NT2/D1 (cell line): ENCODE data around the gene ZNF474.
A peak's percentile ranks its signal among the peaks of the same experiment; 100 is the strongest.

Experiments
- DNase-seq: peaks from one replicate; pipeline ENCODE4 v3.0.0-alpha.2; 2011; ENCODE audit warnings: low read depth, low spot score
- H3K27me3 ChIP-seq: 2 replicates; pipeline ENCODE4 v1.6.0; 2011; ENCODE audit warnings: mild to moderate bottlenecking; ENCODE audit not compliant: insufficient read length, insufficient read depth
- H3K36me3 ChIP-seq: 2 replicates; pipeline ENCODE4 v1.6.1; 2011; ENCODE audit warnings: mild to moderate bottlenecking, low read length, mixed read lengths; ENCODE audit not compliant: insufficient read depth, insufficient read length
- H3K4me1 ChIP-seq: 2 replicates; pipeline ENCODE4 v1.5.1; 2011; ENCODE audit not compliant: insufficient read depth, insufficient read length
- H3K4me3 ChIP-seq: 2 replicates; pipeline ENCODE4 v1.5.1; 2011; ENCODE audit warnings: low read depth; ENCODE audit not compliant: insufficient read length
- H3K9ac ChIP-seq: 2 replicates; pipeline ENCODE4 v1.6.0; 2011; ENCODE audit warnings: low read depth; ENCODE audit not compliant: insufficient read length
- H3K9me3 ChIP-seq: 2 replicates; pipeline ENCODE4 v1.5.1; 2011; ENCODE audit warnings: mild to moderate bottlenecking, low read length; ENCODE audit not compliant: insufficient read depth
- SUZ12 ChIP-seq: IDR thresholded peaks from 2 replicates; pipeline ENCODE4 v1.6.1; 2011; ENCODE audit not compliant: insufficient read length, insufficient read depth; ENCODE audit errors: extremely low read depth
- YY1 ChIP-seq: IDR thresholded peaks from 2 replicates; pipeline ENCODE4 v1.6.1; 2011; ENCODE audit not compliant: insufficient read length, insufficient read depth
- ZNF274 ChIP-seq: IDR thresholded peaks from 2 replicates; pipeline ENCODE4 v1.6.1; 2011; ENCODE audit warnings: mild to moderate bottlenecking, low read depth, low read length

ZNF474 gene

GRCh38 chr5:122175091-122175490 lies 45.7 kb downstream of the ZNF474 start:
- TF ChIP-seq SUZ12 (no peak), ZNF274 (no peak)
- H3K9ac ChIP-seq: no peak overlapping the region
- no peaks in the 10 kb centered on the region for H3K36me3 ChIP-seq
- H3K4me1 ChIP-seq: no peaks in the 10 kb centered on the region
- no peaks in the 10 kb centered on the region for H3K27me3 ChIP-seq
- DNase-seq: no peak
- H3K9me3 ChIP-seq: no peaks in the 10 kb centered on the region
- no peak overlapping the region for H3K4me3 ChIP-seq

- TF ChIP-seq ZNF274: no peak
- TF ChIP-seq SUZ12: no peak
- no peak for TF ChIP-seq YY1
- Histone ChIP-seq H3K27me3 (no peaks in the 10 kb centered on the region), H3K4me1 (no peaks in the 10 kb centered on the region), H3K36me3 (no peaks in the 10 kb centered on the region), H3K9me3 (no peaks in the 10 kb centered on the region), H3K4me3 (no peak overlapping the region), H3K9ac (no peak overlapping the region)
- DNase-seq: no peak
Measured at GRCh38 chr5:122175852-122176251, 46.5 kb downstream of the ZNF474 start.

- H3K4me1 ChIP-seq: no peaks in the 10 kb centered on the region
- H3K27me3 ChIP-seq: no peaks in the 10 kb centered on the region
- no peaks in the 10 kb centered on the region for H3K9me3 ChIP-seq
- no peak overlapping the region for H3K4me3 ChIP-seq
- no peak for TF ChIP-seq SUZ12
- no peak for TF ChIP-seq YY1
- TF ChIP-seq ZNF274: no peak
- no peak overlapping the region for H3K9ac ChIP-seq
- DNase-seq: no peak
- no peaks in the 10 kb centered on the region for H3K36me3 ChIP-seq
Measured at GRCh38 chr5:122177161-122177560, 47.8 kb downstream of the ZNF474 start.

- Histone ChIP-seq H3K4me3 (no peak overlapping the region), H3K27me3 (no peaks in the 10 kb centered on the region), H3K36me3 (no peaks in the 10 kb centered on the region), H3K9me3 (no peaks in the 10 kb centered on the region), H3K9ac (no peak overlapping the region), H3K4me1 (no peaks in the 10 kb centered on the region)
- no peak for DNase-seq
- no peak for TF ChIP-seq SUZ12
- no peak for TF ChIP-seq YY1
- TF ChIP-seq ZNF274: no peak
Measured at GRCh38 chr5:122179701-122180100, 50.4 kb downstream of the ZNF474 start.

- TF ChIP-seq ZNF274 (no peak), YY1 (no peak), SUZ12 (no peak)
- H3K9me3 ChIP-seq: no peaks in the 10 kb centered on the region
- no peak for DNase-seq
Measured at GRCh38 chr5:122180146-122180712, 50.9 kb downstream of the ZNF474 start.

DNA sequence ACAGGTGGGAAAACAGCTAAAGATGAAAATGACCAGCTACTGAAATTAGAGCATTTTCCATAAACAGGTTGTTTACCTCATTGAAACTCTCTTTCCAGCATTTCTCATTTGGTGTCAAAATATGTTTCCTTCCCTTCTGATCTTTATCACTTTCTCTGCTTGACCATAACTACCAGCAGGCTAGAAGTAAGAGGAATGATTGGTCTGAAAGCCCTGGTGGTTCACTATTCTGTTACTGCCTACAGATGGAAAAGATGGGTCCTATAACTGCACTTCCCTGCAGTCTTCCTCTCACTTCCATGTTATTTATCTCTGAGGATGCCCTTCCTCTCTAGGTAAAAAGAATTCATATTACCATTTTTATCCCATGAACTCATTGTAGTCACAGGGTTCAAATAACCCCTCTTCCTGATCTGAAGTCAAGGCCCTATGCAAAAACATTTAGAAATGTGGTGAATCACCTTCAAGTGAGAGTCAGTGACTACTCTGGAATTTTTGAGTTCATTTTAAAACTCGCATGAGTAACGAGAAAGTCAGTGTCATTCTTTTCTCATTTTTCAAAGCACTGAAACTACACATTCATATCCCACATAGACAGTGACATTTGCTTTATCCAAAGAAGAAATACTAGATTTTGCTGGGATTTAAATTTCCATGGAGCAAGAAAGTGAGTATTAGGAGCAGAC lies 51.7 kb downstream of the ZNF474 start:
- Histone ChIP-seq H3K9me3 (no peaks in the 10 kb centered on the region), H3K9ac (no peak overlapping the region), H3K27me3 (no peaks in the 10 kb centered on the region), H3K4me3 (no peak overlapping the region), H3K4me1 (no peaks in the 10 kb centered on the region), H3K36me3 (no peaks in the 10 kb centered on the region)
- no peak for DNase-seq
- TF ChIP-seq SUZ12 (no peak), YY1 (no peak), ZNF274 (no peak)

More at GRCh38 chr5:122180146-122180712, 50.9 kb downstream of the ZNF474 start:
- Histone ChIP-seq H3K9ac (no peak overlapping the region), H3K27me3 (no peaks in the 10 kb centered on the region), H3K4me1 (no peaks in the 10 kb centered on the region), H3K4me3 (no peak overlapping the region), H3K36me3 (no peaks in the 10 kb centered on the region)

- Histone ChIP-seq H3K9ac (no peak overlapping the region), H3K27me3 (no peaks in the 10 kb centered on the region), H3K4me3 (no peak overlapping the region), H3K9me3 (no peaks in the 10 kb centered on the region), H3K4me1 (no peaks in the 10 kb centered on the region), H3K36me3 (no peaks in the 10 kb centered on the region)
- no peak for DNase-seq
- TF ChIP-seq YY1 (no peak), SUZ12 (no peak), ZNF274 (no peak)
Measured at GRCh38 chr5:122181863-122182262, 52.5 kb downstream of the ZNF474 start.

- Histone ChIP-seq H3K4me3 (no peak overlapping the region), H3K9ac (no peak overlapping the region), H3K36me3 (no peaks in the 10 kb centered on the region), H3K27me3 (no peaks in the 10 kb centered on the region), H3K4me1 (no peaks in the 10 kb centered on the region), H3K9me3 (no peaks in the 10 kb centered on the region)
- peak; percentile 40 for DNase-seq
- TF ChIP-seq ZNF274 (no peak), YY1 (no peak), SUZ12 (no peak)
Measured at GRCh38 chr5:122182491-122182921, 53.2 kb downstream of the ZNF474 start.
